Measurements from ENCODE around the gene FGF11. TPM values are rescaled to one million over a fixed set of nuclear protein-coding genes. Genes with fewer than 3 reads are reported as not detected.

FGF11 gene
- total RNA-seq, 1 donor from 2014 or later: 5.0 TPM

GRCh38 chr17:7438656-7439460 lies 454 bp upstream of the FGF11 start:
- H3K4me1 Mint-ChIP-seq (ENCODE audit: low read depth): peaks cover 58% of the 10 kb centered on the region
- H3K27me3 Mint-ChIP-seq (ENCODE audit: low read depth): no peaks in the 10 kb centered on the region
- no peak overlapping the region for H3K27ac Mint-ChIP-seq (ENCODE audit: unreplicated experiment)
- no peak for DNase-seq (ENCODE audit: low spot score)
- no peaks in the 10 kb centered on the region for H3K36me3 Mint-ChIP-seq (ENCODE audit: low read depth)
- no peaks in the 10 kb centered on the region for H3K9me3 Mint-ChIP-seq (ENCODE audit: low read depth)
- no peak for TF ChIP-seq CTCF (IDR thresholded peaks at IDR 0.05)
- H3K4me3 Mint-ChIP-seq (ENCODE audit: unreplicated experiment): peak overlapping the region; percentile 87

- no peaks in the 10 kb centered on the region for H3K9me3 Mint-ChIP-seq (ENCODE audit: low read depth)
- no peaks in the 10 kb centered on the region for H3K27me3 Mint-ChIP-seq (ENCODE audit: low read depth)
- H3K4me3 Mint-ChIP-seq (ENCODE audit: unreplicated experiment): peak overlapping the region; percentile 84
- H3K27ac Mint-ChIP-seq (ENCODE audit: unreplicated experiment): peak overlapping the region; percentile 59
- TF ChIP-seq CTCF (IDR thresholded peaks at IDR 0.05): no peak
- peaks cover 68% of the 10 kb centered on the region for H3K4me1 Mint-ChIP-seq (ENCODE audit: low read depth)
- no peak for DNase-seq (ENCODE audit: low spot score)
- H3K36me3 Mint-ChIP-seq (ENCODE audit: low read depth): no peaks in the 10 kb centered on the region
Measured at GRCh38 chr17:7440113-7440833, 961 bp downstream of the FGF11 start.

GRCh38 chr17:7440834-7441195 lies 1.5 kb downstream of the FGF11 start:
- Mint-ChIP-seq H3K4me1 (ENCODE audit: low read depth) (peaks cover 70% of the 10 kb centered on the region), H3K9me3 (ENCODE audit: low read depth) (no peaks in the 10 kb centered on the region), H3K36me3 (ENCODE audit: low read depth) (no peaks in the 10 kb centered on the region), H3K27me3 (ENCODE audit: low read depth) (no peaks in the 10 kb centered on the region), H3K4me3 (ENCODE audit: unreplicated experiment) (peak overlapping the region; percentile 84), H3K27ac (ENCODE audit: unreplicated experiment) (peak overlapping the region; percentile 59)
- no peak for DNase-seq (ENCODE audit: low spot score)
- peak; percentile 31 for TF ChIP-seq CTCF (IDR thresholded peaks at IDR 0.05)

- no peak for DNase-seq (ENCODE audit: low spot score)
- H3K4me1 Mint-ChIP-seq (ENCODE audit: low read depth): peaks cover 68% of the 10 kb centered on the region
- H3K27ac Mint-ChIP-seq (ENCODE audit: unreplicated experiment): peak overlapping the region; percentile 22
- H3K9me3 Mint-ChIP-seq (ENCODE audit: low read depth): no peaks in the 10 kb centered on the region
- H3K27me3 Mint-ChIP-seq (ENCODE audit: low read depth): no peaks in the 10 kb centered on the region
- H3K4me3 Mint-ChIP-seq (ENCODE audit: unreplicated experiment): no peak overlapping the region
- no peaks in the 10 kb centered on the region for H3K36me3 Mint-ChIP-seq (ENCODE audit: low read depth)
- TF ChIP-seq CTCF (IDR thresholded peaks at IDR 0.05): no peak
Measured at GRCh38 chr17:7441266-7441665, 2.0 kb downstream of the FGF11 start.

GRCh38 chr17:7442142-7442541 lies 2.8 kb downstream of the FGF11 start:
- Mint-ChIP-seq H3K4me3 (ENCODE audit: unreplicated experiment) (no peak overlapping the region), H3K9me3 (ENCODE audit: low read depth) (no peaks in the 10 kb centered on the region), H3K4me1 (ENCODE audit: low read depth) (peaks cover 61% of the 10 kb centered on the region), H3K27ac (ENCODE audit: unreplicated experiment) (no peak overlapping the region), H3K36me3 (ENCODE audit: low read depth) (no peaks in the 10 kb centered on the region), H3K27me3 (ENCODE audit: low read depth) (peaks cover 3% of the 10 kb centered on the region)
- TF ChIP-seq CTCF (IDR thresholded peaks at IDR 0.05): no peak
- no peak for DNase-seq (ENCODE audit: low spot score)

Measured in chondrocyte (in vitro differentiated cells).